Loucy (cell line): ENCODE results near the gene B3GALT6.

ENCODE experiments used
- H2AFZ ChIP-seq: fragments of 200-600 bp; sonication (generic); 2 replicates; pipeline ENCODE4 v1.6.0; 2016; ENCODE audit warnings: antibody characterized with exemption, mild to moderate bottlenecking, low read length, moderate library complexity
- H3F3A ChIP-seq: fragments of 200-600 bp; 2 replicates; pipeline ENCODE4 v1.6.0; 2016; ENCODE audit warnings: antibody characterized with exemption, low read depth, mild to moderate bottlenecking
- H3K27me3 ChIP-seq: fragments of 200-600 bp; sonication (generic); 2 replicates; pipeline ENCODE4 v1.6.1; 2014; ENCODE audit warnings: low read length, mild to moderate bottlenecking; ENCODE audit not compliant: insufficient read depth, poor library complexity, severe bottlenecking
- H3K36me3 ChIP-seq: fragments of 200-600 bp; sonication (generic); 2 replicates; pipeline ENCODE4 v1.6.1; 2016; ENCODE audit warnings: low read length; ENCODE audit not compliant: insufficient read depth
- H3K4me1 ChIP-seq: fragments of 200-600 bp; sonication (generic); 2 replicates; pipeline ENCODE4 v1.5.1; 2014; ENCODE audit warnings: low read length, mild to moderate bottlenecking; ENCODE audit not compliant: insufficient read depth, poor library complexity, severe bottlenecking
- H3K4me2 ChIP-seq: fragments of 200-600 bp; sonication (generic); 2 replicates; pipeline ENCODE4 v1.6.0; 2014; ENCODE audit warnings: antibody characterized with exemption, low read length, low read depth, mild to moderate bottlenecking; ENCODE audit not compliant: poor library complexity, severe bottlenecking
- H3K4me3 ChIP-seq: fragments of 200-600 bp; sonication (generic); 2 replicates; pipeline ENCODE4 v1.5.1; 2014; ENCODE audit warnings: low read length, mild to moderate bottlenecking, mixed read lengths; ENCODE audit not compliant: poor library complexity, severe bottlenecking
- H3K79me2 ChIP-seq: fragments of 200-600 bp; sonication (generic); 2 replicates; pipeline ENCODE4 v1.6.1; 2014; ENCODE audit warnings: low read length; ENCODE audit not compliant: insufficient read depth
- H3K9ac ChIP-seq: fragments of 200-600 bp; sonication (generic); 2 replicates; pipeline ENCODE4 v1.6.0; 2014; ENCODE audit warnings: mild to moderate bottlenecking, low read depth, low read length, moderate library complexity; ENCODE audit not compliant: poor library complexity, severe bottlenecking
- H3K9me2 ChIP-seq: fragments of 200-600 bp; sonication (generic); replicated peaks from 2 replicates; pipeline ENCODE4 v1.6.1; 2016; ENCODE audit warnings: low read depth, low read length, mixed read lengths
- H3K9me3 ChIP-seq: fragments of 200-600 bp; sonication (generic); 2 replicates; pipeline ENCODE4 v1.6.1; 2014; ENCODE audit warnings: mild to moderate bottlenecking, antibody characterized with exemption, low read length, low read depth; ENCODE audit not compliant: insufficient read depth
- H4K20me1 ChIP-seq: fragments of 200-600 bp; sonication (generic); 2 replicates; pipeline ENCODE4 v1.6.0; 2014; ENCODE audit warnings: antibody characterized with exemption, low read length, mild to moderate bottlenecking; ENCODE audit not compliant: insufficient read depth, poor library complexity, severe bottlenecking
- CTCF ChIP-seq: fragments of 200-600 bp; sonication (generic); conservative IDR thresholded peaks from 2 replicates; pipeline ENCODE4 v1.5.1; 2014; ENCODE audit warnings: mild to moderate bottlenecking, antibody characterized with exemption, low read length
- EZH2phosphoT487 ChIP-seq: fragments of 200-600 bp; IDR thresholded peaks from 2 replicates; pipeline ENCODE4 v1.6.1; 2018; ENCODE audit warnings: antibody characterized with exemption, mild to moderate bottlenecking, moderate library complexity, borderline replicate concordance

B3GALT6 gene

GRCh38 chr1:1228596-1229321 lies 3.3 kb upstream of the B3GALT6 start:
- peaks cover 86% of the 10 kb centered on the region for H3K79me2 ChIP-seq

GRCh38 chr1:1229770-1230169 lies 2.3 kb upstream of the B3GALT6 start:
- Histone ChIP-seq H3K9me2 (no peaks in the 10 kb centered on the region), H3K4me3 (peak overlapping the region; percentile 97), H3K79me2 (peaks cover 93% of the 10 kb centered on the region), H3K4me1 (peaks cover 30% of the 10 kb centered on the region), H3K9ac (peak overlapping the region; percentile 99), H4K20me1 (peaks cover 32% of the 10 kb centered on the region), H3K9me3 (no peaks in the 10 kb centered on the region), H3K4me2 (peak overlapping the region; percentile 78), H3K36me3 (peaks cover 12% of the 10 kb centered on the region; the same call in 1 of the 2 replicates), H3F3A (no peaks in the 10 kb centered on the region), H2AFZ (no peak overlapping the region), H3K27me3 (no peaks in the 10 kb centered on the region)
- no peak for TF ChIP-seq CTCF

More at GRCh38 chr1:1228596-1229321, 3.3 kb upstream of the B3GALT6 start:
- Histone ChIP-seq H4K20me1 (peaks cover 32% of the 10 kb centered on the region), H3K4me3 (peak overlapping the region; percentile 97), H3K9ac (peak overlapping the region; percentile 99), H3K9me3 (no peaks in the 10 kb centered on the region), H2AFZ (no peak overlapping the region), H3K27me3 (no peaks in the 10 kb centered on the region), H3K4me2 (peak overlapping the region; percentile 78), H3F3A (no peaks in the 10 kb centered on the region), H3K36me3 (peaks cover 13% of the 10 kb centered on the region; the same call in 1 of the 2 replicates), H3K9me2 (no peaks in the 10 kb centered on the region), H3K4me1 (peaks cover 29% of the 10 kb centered on the region)
- no peak for TF ChIP-seq EZH2phosphoT487
- no peak for TF ChIP-seq CTCF

- H3K4me1 ChIP-seq = peaks cover 30% of the 10 kb centered on the region
- H4K20me1 ChIP-seq = peaks cover 27% of the 10 kb centered on the region
- H3K9me2 ChIP-seq = no peaks in the 10 kb centered on the region
- peaks cover 6% of the 10 kb centered on the region; the same call in 1 of the 2 replicates for H3K36me3 ChIP-seq
- H3K79me2 ChIP-seq = peaks cover 89% of the 10 kb centered on the region
- H3K9ac ChIP-seq = peak overlapping the region; percentile 99
- 0 out of 2 replicates have a peak, but pooled peaks have one; percentile 30 for TF ChIP-seq CTCF
- TF ChIP-seq EZH2phosphoT487 = no peak
- H3K4me3 ChIP-seq = peak overlapping the region; percentile 97
- H3K9me3 ChIP-seq = no peaks in the 10 kb centered on the region
- H3K4me2 ChIP-seq = peak overlapping the region; percentile 78
- H2AFZ ChIP-seq = peak overlapping the region; percentile 87
- H3K27me3 ChIP-seq = no peaks in the 10 kb centered on the region
- no peaks in the 10 kb centered on the region for H3F3A ChIP-seq
Measured at GRCh38 chr1:1230656-1231399, 1.2 kb upstream of the B3GALT6 start.
